HepG2 (cell line): Measurements from ENCODE around the gene GPAM. TPM values are rescaled to one million over a fixed set of nuclear protein-coding genes. Genes with fewer than 3 reads are reported as not detected.

Experiments used
- ATAC-seq: fragments of 200-7000 bp; cut with Tn5 transposase; 3 replicates; pipeline ENCODE4 v1.9.1; 2020; ENCODE audit warnings: mild to moderate bottlenecking, moderate library complexity
- BruUV-seq: library from RNA; stranded (reverse); fragments of 400-500 nt; replicated peaks from 2 replicates; lab custom pipeline; 2021; lab: Mats Ljungman, UMichigan
- CTCF ChIA-PET: fragments of 300-600 bp; formaldehyde crosslinking; extraction: SDS; loops from one replicate; lab custom pipeline; 2021; ENCODE audit warnings: low total read pairs, inconsistent platforms, low intra/inter-chr PET ratio; lab: Yijun Ruan, JAX
- POLR2A ChIA-PET: fragments of 350-600 bp; sonication (Branson Sonifier 250); formaldehyde crosslinking; loops from one replicate; lab custom pipeline; 2020; ENCODE audit warnings: antibody characterized with exemption, inconsistent platforms; lab: Yijun Ruan, JAX
- DNase-seq: peaks from one replicate; pipeline ENCODE4 v3.0.0-alpha.2; 2015; ENCODE audit warnings: low spot score
- FAIRE-seq: peaks from 3 replicates; lab custom pipeline; 2011; peaks lifted over from hg19 to GRCh38; lab: Jason Lieb, UNC
- H2AFZ ChIP-seq: one replicate; pipeline ENCODE4 v1.6.1; 2011; ENCODE audit warnings: low read length, inconsistent platforms
- H3K27ac ChIP-seq: fragments of 300-600 bp; 3 replicates; pipeline ENCODE4 v1.8.0; 2011; ENCODE audit warnings: mixed run types, mild to moderate bottlenecking, mixed read lengths, low read length, inconsistent platforms; ENCODE audit not compliant: insufficient read depth; ENCODE audit errors: extremely low read length
- H3K27me3 ChIP-seq, 2 experiments: fragments of 200-600 bp in 1 of 2; 2 replicates in 1 of 2; 3 replicates in 1 of 2; pipeline versions ENCODE4 v1.6.0 to v1.8.0; 2011; ENCODE audit warnings: low read length in 2 of 2, mild to moderate bottlenecking in 2 of 2, moderate library complexity in 2 of 2, inconsistent platforms in 1 of 2; ENCODE audit not compliant: insufficient read depth in 2 of 2, control insufficient read depth in 1 of 2
- H3K36me3 ChIP-seq, 2 experiments: fragments of 200-600 bp in 1 of 2; replicated peaks in 1 of 2; 2 replicates in 1 of 2; 3 replicates in 1 of 2; pipeline versions ENCODE4 v1.5.1 to v1.8.0; 2011; ENCODE audit warnings: low read length in 2 of 2, inconsistent platforms in 1 of 2; ENCODE audit not compliant: insufficient read depth in 2 of 2, control insufficient read depth in 1 of 2
- H3K4me1 ChIP-seq: 2 replicates; pipeline ENCODE4 v1.5.1; 2012; ENCODE audit warnings: low read length, inconsistent platforms; ENCODE audit not compliant: insufficient read depth
- H3K4me2 ChIP-seq: 2 replicates; pipeline ENCODE4 v1.6.0; 2011; ENCODE audit warnings: low read depth, low read length, inconsistent platforms
- H3K4me3 ChIP-seq, 3 experiments: fragments of 200-600 bp in 1 of 3; sonication (generic), shearing (Covaris generic) in 1 of 3; replicated peaks in 1 of 3; 2 replicates each; pipeline ENCODE4 v1.5.1; 2011 to 2016; ENCODE audit warnings: low read length in 3 of 3, inconsistent platforms in 2 of 3, low read depth in 2 of 3, mild to moderate bottlenecking in 2 of 3, control low read depth in 1 of 3, mixed read lengths in 1 of 3; ENCODE audit not compliant: insufficient read depth in 1 of 3
- H3K79me2 ChIP-seq: one replicate; pipeline ENCODE4 v1.6.1; 2011; ENCODE audit warnings: low read length, inconsistent platforms; ENCODE audit not compliant: insufficient read depth
- H3K9ac ChIP-seq: 2 replicates; pipeline ENCODE4 v1.6.0; 2011; ENCODE audit warnings: mild to moderate bottlenecking, low read depth, low read length, inconsistent platforms; ENCODE audit not compliant: insufficient read depth
- H3K9me3 ChIP-seq: 2 replicates; pipeline ENCODE4 v1.5.1; 2012; ENCODE audit warnings: mild to moderate bottlenecking, low read length
- H4K20me1 ChIP-seq: 2 replicates; pipeline ENCODE4 v1.6.0; 2011; ENCODE audit warnings: inconsistent platforms, mild to moderate bottlenecking, low read length, moderate library complexity; ENCODE audit not compliant: insufficient read depth
- AGO2 ChIP-seq: fragments of 200-400 bp; formaldehyde crosslinking; optimal IDR thresholded peaks from 2 replicates; pipeline ENCODE3; 2017; ENCODE audit warnings: mild to moderate bottlenecking, low read depth, low read length, moderate library complexity
- GMEB2 ChIP-seq: IDR thresholded peaks from 2 replicates; pipeline ENCODE4 v1.6.1; 2016; ENCODE audit warnings: missing biosample characterization, missing genetic modification reagents, low read depth
- HMGXB3 ChIP-seq: sonication (generic); formaldehyde crosslinking; IDR thresholded peaks from 2 replicates; pipeline ENCODE4 v1.4.0; 2020; ENCODE audit warnings: missing genetic modification reagents, borderline replicate concordance
- HNRNPL ChIP-seq: fragments of 200-400 bp; formaldehyde crosslinking; IDR thresholded peaks from 2 replicates; pipeline ENCODE4 v1.6.1; 2017; ENCODE audit warnings: mild to moderate bottlenecking, low read depth, low read length
- NBN ChIP-seq: fragments of 450-650 bp; conservative IDR thresholded peaks from 2 replicates; pipeline ENCODE4 v1.6.1; 2017
- NONO ChIP-seq, 2 experiments: fragments of 450-650 bp in 1 of 2; sonication (generic) in 1 of 2; formaldehyde crosslinking in 1 of 2; IDR thresholded peaks in 1 of 2; conservative IDR thresholded peaks in 1 of 2; 2 replicates each; pipeline versions ENCODE4 v1.6.1 to v1.8.0; 2017 to 2022; ENCODE audit warnings: mild to moderate bottlenecking in 1 of 2, missing genetic modification reagents in 1 of 2, moderate library complexity in 1 of 2
- PAF1 ChIP-seq: IDR thresholded peaks from 2 replicates; pipeline ENCODE4 v1.6.1; 2016; ENCODE audit warnings: missing genetic modification reagents, missing compliant biosample characterization
- PHF8 ChIP-seq: sonication (generic); formaldehyde crosslinking; IDR thresholded peaks from 2 replicates; pipeline ENCODE4 v1.5.0; 2020; ENCODE audit warnings: missing genetic modification reagents
- POLR2AphosphoS5 ChIP-seq: IDR thresholded peaks from 2 replicates; pipeline ENCODE4 v1.6.1; 2012; ENCODE audit warnings: low read depth, low read length
- ZNF263 ChIP-seq: sonication (generic); formaldehyde crosslinking; IDR thresholded peaks from 2 replicates; pipeline ENCODE4 v1.4.0; 2020; ENCODE audit warnings: missing genetic modification reagents
- ZNF772 ChIP-seq: sonication (generic); formaldehyde crosslinking; IDR thresholded peaks from 2 replicates; pipeline ENCODE4 v1.5.0; 2020; ENCODE audit warnings: mild to moderate bottlenecking, missing genetic modification reagents
- WGBS: methylation state at CpG from one replicate; pipeline ENCODE4 v1.1.6; 2017; ENCODE audit warnings: low lambda C conversion rate; 5-methylcytosine and 5-hydroxymethylcytosine counted together
- in situ Hi-C: cut with HindIII; loops from 2 replicates; pipeline ENCODE4 v1.10.0; 2017; ENCODE audit warnings: low pct_unique_long_range_greater_than_20kb; ENCODE audit not compliant: extremely low pct_ligation_motif_present
- intact Hi-C: fragments of 100-400 bp; cut with micrococcal nuclease; formaldehyde crosslinking; loops from one replicate; pipeline ENCODE4 v1.10.0; 2022; ENCODE audit not compliant: unreplicated experiment
- polyA plus RNA-seq, 8 experiments: library from polyadenylated mRNA; depleted of rRNA in 3 of 8; stranded (reverse) in 7 of 8; unstranded in 1 of 8; fragments of >200 nt; fragmentation: Illumina TruSeq in 4 of 8; extraction: Trizol in 4 of 8; gene quantifications; 2 replicates each; pipeline versions ENCODE4 v1.2.1 to v1.2.3, GENCODE V29; 2011 to 2016; ENCODE audit warnings: low read depth in 4 of 8, missing spikeins in 1 of 8, mixed read lengths in 1 of 8; ENCODE audit not compliant: insufficient read depth in 1 of 8
- total RNA-seq, 5 experiments: library from RNA; depleted of rRNA; stranded (reverse); fragments of >200 nt; fragmentation: Illumina TruSeq; extraction: Trizol; gene quantifications; 2 replicates each; pipeline ENCODE4 v1.2.3, GENCODE V29; 2016; ENCODE audit warnings: low read depth in 1 of 5

GPAM gene
- total and polyA plus RNA-seq, 2 of the 13 experiments (the other 11 are each of a cell fraction or from before 2014, with no cell fraction given): 36.8 to 140 TPM

DNA sequence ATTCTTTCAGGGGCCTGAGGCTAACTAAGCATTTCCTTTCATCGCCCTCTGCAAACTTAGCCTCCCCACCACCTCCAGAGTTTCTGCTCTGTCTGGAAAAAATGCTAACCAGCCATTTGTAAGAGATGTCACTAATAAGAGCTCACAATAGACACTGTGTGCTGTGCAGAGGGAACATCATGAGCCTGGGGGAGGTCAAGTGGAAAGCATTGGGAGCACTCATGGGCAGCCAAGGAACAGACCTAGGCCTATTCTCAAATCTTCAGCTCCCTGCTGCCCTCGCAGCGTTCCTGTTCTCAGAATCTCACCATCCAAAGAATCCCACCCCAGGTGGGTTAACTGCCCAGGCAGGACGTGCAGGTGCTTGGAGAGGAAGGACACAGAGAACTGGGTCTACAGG, 27.1 kb upstream of the GPAM start:
- H3K79me2 ChIP-seq: peaks cover 48% of the 10 kb centered on the region
- no peak overlapping the region for H3K9ac ChIP-seq
- H2AFZ ChIP-seq: no peak overlapping the region
- no peak for FAIRE-seq
- no peak for ATAC-seq
- POLR2A ChIA-PET: interaction anchor here (0.9 to 4.3 kb wide), 4 partner anchors 14 to 97 kb away, joined by 3 to 29 read pairs (median 10); no protein-coding TSS in a partner anchor
- intact Hi-C loops: no loop called here
- peaks cover 23 to 79% of the 10 kb centered on the region in 2 experiments for H3K36me3 ChIP-seq
- no peaks in the 10 kb centered on the region for H3K9me3 ChIP-seq
- H3K4me1 ChIP-seq: peaks cover 64% of the 10 kb centered on the region
- CTCF ChIA-PET: no interaction called here
- whole genome bisulfite sequencing: 97% methylated on average over 4 of the region's 4 CpGs
- H4K20me1 ChIP-seq: no peaks in the 10 kb centered on the region
- 0 out of 2 replicates have a peak, but pooled peaks have one; percentile 28 for TF ChIP-seq PAF1
- TF ChIP-seq HNRNPL: no peak
- TF ChIP-seq NBN: no peak
- no peak for TF ChIP-seq ZNF772
- TF ChIP-seq GMEB2 (CRISPR knock-in tag): no peak
- no peak for TF ChIP-seq HMGXB3
- TF ChIP-seq PHF8 (CRISPR knock-in tag): 0 out of 2 replicates have a peak, but pooled peaks have one; percentile 12
- peak; percentile 9; the same call in 1 of the 2 replicates for TF ChIP-seq ZNF263 (CRISPR knock-in tag)
- TF ChIP-seq POLR2AphosphoS5: 0 out of 2 replicates have a peak, but pooled peaks have one; percentile 25
- TF ChIP-seq NONO (IDR thresholded peaks at IDR 0.05): no peak
- 0 out of 2 replicates have a peak, but pooled peaks have one; percentile 9 for TF ChIP-seq NONO (CRISPR knock-in tag; conservative IDR thresholded peaks at IDR 0.05)
- TF ChIP-seq AGO2: peak; percentile 8
- no peak overlapping the region for H3K4me2 ChIP-seq
- no peak for DNase-seq
- in situ Hi-C loops: no loop called here
- BruUV-seq: no TSS peak
- H3K27ac ChIP-seq: no peak overlapping the region
- no peaks in the 10 kb centered on the region for H3K27me3 ChIP-seq
- H3K4me3 ChIP-seq: no peak overlapping the region
